ENCODE measurements around the gene UBA1. TPM values are rescaled to one million over a fixed set of nuclear protein-coding genes. Genes with fewer than 3 reads are reported as not detected.

The UBA1 gene
- total RNA-seq, 3 donors from 2014 or later (not counting 1 experiment from before 2014, with no cell fraction given), result 118 to 168 (median 120) TPM

- Histone ChIP-seq H3K4me3 (ENCODE audit: low read length) (no peak overlapping the region), H3K27me3 (ENCODE audit: control insufficient read depth, insufficient read depth, low read length) (no peaks in the 10 kb centered on the region), H3K27ac (ENCODE audit: low read length) (no peak overlapping the region), H3K4me1 (ENCODE audit: control insufficient read depth, insufficient read depth, low read length) (no peaks in the 10 kb centered on the region), H3K9me3 (ENCODE audit: control insufficient read depth, insufficient read depth, low read length) (no peaks in the 10 kb centered on the region), H3K36me3 (ENCODE audit: control insufficient read depth, insufficient read depth, low read length) (peaks cover 51% of the 10 kb centered on the region)
- no peaks in the 10 kb centered on the region for H3K27me3 Mint-ChIP-seq (ENCODE audit: low read depth in 2 of 2)
- no peak for ATAC-seq
- peaks cover 10% of the 10 kb centered on the region for H3K36me3 Mint-ChIP-seq
- no peak for DNase-seq
- intact Hi-C loops (cut with micrococcal nuclease), result no loop called here
- no peak for TF ChIP-seq CTCF (IDR thresholded peaks at IDR 0.05)
- no peak overlapping the region for H3K27ac Mint-ChIP-seq
- H3K4me1 Mint-ChIP-seq, result peaks cover 0 to 5% of the 10 kb centered on the region in 2 donors
- no peaks in the 10 kb centered on the region for H3K9me3 Mint-ChIP-seq
- 97% methylated on average over 16 of the region's 18 CpGs for WGBS (ENCODE audit: insufficient coverage)
- no peak overlapping the region for H3K4me3 Mint-ChIP-seq
Measured at GRCh38 chrX:47241201-47242011, 47.8 kb downstream of the UBA1 start.

DNA sequence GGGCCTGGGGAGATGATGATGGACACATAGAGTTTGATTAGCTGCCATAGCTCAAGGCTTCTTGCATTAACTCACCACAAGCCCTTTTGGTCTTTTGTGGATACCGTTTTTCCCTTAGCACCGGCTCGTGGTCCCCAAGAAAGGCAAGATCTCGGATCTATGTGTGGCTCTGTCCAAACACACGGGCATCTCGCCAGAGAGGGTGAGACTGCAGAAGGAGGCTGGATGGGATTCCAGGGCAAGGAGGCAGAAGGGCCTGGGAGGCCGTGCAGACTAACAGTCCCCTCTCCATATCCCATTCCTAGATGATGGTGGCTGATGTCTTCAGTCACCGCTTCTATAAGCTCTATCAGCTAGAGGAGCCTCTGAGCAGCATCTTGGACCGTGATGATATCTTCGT lies 48.7 kb downstream of the UBA1 start:
- no peak overlapping the region for H3K4me3 ChIP-seq (ENCODE audit: low read length)
- TF ChIP-seq CTCF (IDR thresholded peaks at IDR 0.05), result no peak
- ATAC-seq, result no peak
- H3K27me3 ChIP-seq (ENCODE audit: control insufficient read depth, insufficient read depth, low read length), result no peaks in the 10 kb centered on the region
- 100% methylated on average over 5 of the region's 10 CpGs for WGBS (ENCODE audit: insufficient coverage)
- Mint-ChIP-seq H3K4me1 (peaks cover 0 to 5% of the 10 kb centered on the region in 2 donors), H3K4me3 (no peak overlapping the region), H3K9me3 (no peaks in the 10 kb centered on the region), H3K27ac (no peak overlapping the region), H3K27me3 (ENCODE audit: low read depth in 2 of 2) (no peaks in the 10 kb centered on the region), H3K36me3 (peaks cover 10% of the 10 kb centered on the region)
- no peaks in the 10 kb centered on the region for H3K4me1 ChIP-seq (ENCODE audit: control insufficient read depth, insufficient read depth, low read length)
- DNase-seq, result no peak
- H3K36me3 ChIP-seq (ENCODE audit: control insufficient read depth, insufficient read depth, low read length), result peaks cover 55% of the 10 kb centered on the region
- H3K27ac ChIP-seq (ENCODE audit: low read length), result no peak overlapping the region
- intact Hi-C loops (cut with micrococcal nuclease), result no loop called here
- H3K9me3 ChIP-seq (ENCODE audit: control insufficient read depth, insufficient read depth, low read length), result no peaks in the 10 kb centered on the region

- ATAC-seq, result no peak
- Mint-ChIP-seq H3K27me3 (ENCODE audit: low read depth in 2 of 2) (no peaks in the 10 kb centered on the region), H3K4me1 (peaks cover 0 to 5% of the 10 kb centered on the region in 2 donors), H3K4me3 (no peak overlapping the region), H3K36me3 (peaks cover 10% of the 10 kb centered on the region), H3K9me3 (no peaks in the 10 kb centered on the region), H3K27ac (no peak overlapping the region)
- intact Hi-C loops (cut with micrococcal nuclease), result no loop called here
- Histone ChIP-seq H3K4me1 (ENCODE audit: control insufficient read depth, insufficient read depth, low read length) (no peaks in the 10 kb centered on the region), H3K4me3 (ENCODE audit: low read length) (no peak overlapping the region), H3K36me3 (ENCODE audit: control insufficient read depth, insufficient read depth, low read length) (peaks cover 56% of the 10 kb centered on the region), H3K9me3 (ENCODE audit: control insufficient read depth, insufficient read depth, low read length) (no peaks in the 10 kb centered on the region), H3K27ac (ENCODE audit: low read length) (no peak overlapping the region), H3K27me3 (ENCODE audit: control insufficient read depth, insufficient read depth, low read length) (no peaks in the 10 kb centered on the region)
- no peak for TF ChIP-seq CTCF (IDR thresholded peaks at IDR 0.05)
- DNase-seq, result no peak
- WGBS (ENCODE audit: insufficient coverage), result 100% methylated on average over 7 of the region's 14 CpGs
Measured at GRCh38 chrX:47243351-47243750, 49.7 kb downstream of the UBA1 start.

- Mint-ChIP-seq H3K27me3 (ENCODE audit: low read depth in 2 of 2) (no peaks in the 10 kb centered on the region), H3K27ac (no peak overlapping the region), H3K4me1 (peaks cover 0 to under 1% of the 10 kb centered on the region in 2 donors), H3K4me3 (no peak overlapping the region), H3K36me3 (peaks cover 10% of the 10 kb centered on the region), H3K9me3 (no peaks in the 10 kb centered on the region)
- Histone ChIP-seq H3K4me1 (ENCODE audit: control insufficient read depth, insufficient read depth, low read length) (no peaks in the 10 kb centered on the region), H3K9me3 (ENCODE audit: control insufficient read depth, insufficient read depth, low read length) (no peaks in the 10 kb centered on the region), H3K27ac (ENCODE audit: low read length) (no peak overlapping the region), H3K4me3 (ENCODE audit: low read length) (no peak overlapping the region), H3K36me3 (ENCODE audit: control insufficient read depth, insufficient read depth, low read length) (peaks cover 56% of the 10 kb centered on the region), H3K27me3 (ENCODE audit: control insufficient read depth, insufficient read depth, low read length) (no peaks in the 10 kb centered on the region)
- TF ChIP-seq CTCF (IDR thresholded peaks at IDR 0.05), result no peak
- WGBS (ENCODE audit: insufficient coverage), result over 99% methylated on average over 12 of the region's 16 CpGs
- no peak for ATAC-seq
- no peak for DNase-seq
- intact Hi-C loops (cut with micrococcal nuclease), result no loop called here
Measured at GRCh38 chrX:47244676-47245075, 51.0 kb downstream of the UBA1 start.
